HL-60/S4 treated with retinoic acid at 250 ng/mL for 4 days and 3 days (cell line): ENCODE measurements around the gene CLNS1A.
"Not testable (repeated sequence)": the region's sequence is repeated elsewhere in the genome, so short reads cannot be mapped to it uniquely, and the experiment has no call there.

Experiments used
- in situ Hi-C: fragments of 300-500 bp; cut with MboI; formaldehyde crosslinking; loops from 2 replicates; pipeline ENCODE4 v1.7.0; 2022; ENCODE audit warnings: low sequenced_read_pairs

Gene CLNS1A

GRCh38 chr11:77619576-77620198 lies 17.9 kb downstream of the CLNS1A start:
- in situ Hi-C loops, result no loop called here

GRCh38 chr11:77617892-77618291 lies 19.7 kb downstream of the CLNS1A start:
- in situ Hi-C loops, result no loop called here

- in situ Hi-C loops, result no loop called here
Observed at GRCh38 chr11:77611921-77612320, 25.7 kb downstream of the CLNS1A start.

DNA sequence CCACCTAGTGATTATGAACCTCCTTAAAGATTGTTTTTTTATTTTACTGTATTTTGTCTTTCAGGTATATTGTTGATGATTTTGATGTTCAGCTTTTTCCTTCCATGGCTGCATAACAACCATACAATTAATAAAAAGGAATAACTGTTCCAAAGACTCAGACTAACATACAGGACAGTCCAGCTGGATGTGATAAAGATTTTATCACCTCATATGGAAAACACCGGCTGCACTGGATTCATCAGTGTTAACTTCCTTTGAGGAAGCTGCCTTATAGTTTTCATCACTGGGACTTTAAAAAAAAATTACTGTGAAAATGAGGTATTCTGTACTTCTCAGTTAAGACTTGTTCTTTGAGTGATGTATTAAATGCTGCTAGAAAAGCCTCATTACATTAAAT lies 28.4 kb downstream of the CLNS1A start:
- in situ Hi-C loops, result no loop called here

- in situ Hi-C loops, result no loop called here
Observed at GRCh38 chr11:77604281-77604680, 33.3 kb downstream of the CLNS1A start.

GRCh38 chr11:77602381-77603088 lies 35.1 kb downstream of the CLNS1A start:
- in situ Hi-C loops, result no loop called here

- in situ Hi-C loops, result no loop called here
Observed at GRCh38 chr11:77598195-77598594, 39.4 kb downstream of the CLNS1A start.

DNA sequence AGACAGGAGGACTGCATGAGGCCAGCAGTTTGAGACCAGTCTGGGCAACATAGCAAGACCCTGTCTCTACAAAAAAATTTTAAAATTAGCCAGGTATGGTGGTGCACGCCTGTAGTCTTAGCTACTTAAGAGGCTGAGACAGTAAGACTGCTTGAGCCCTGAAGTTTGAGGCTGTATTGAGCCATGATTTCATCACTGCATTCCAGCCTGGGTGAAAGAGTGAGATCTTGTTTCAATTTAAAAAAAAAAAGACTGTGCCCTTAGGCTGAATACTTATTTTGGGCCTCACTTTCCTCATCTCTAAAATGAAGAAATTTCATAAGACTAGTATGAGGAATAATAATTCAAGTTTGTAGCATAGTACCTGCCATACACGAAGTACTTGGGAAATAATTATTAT lies 41.0 kb downstream of the CLNS1A start:
- in situ Hi-C loops, result no loop called here

- in situ Hi-C loops, result no loop called here
Observed at GRCh38 chr11:77593883-77594282, 43.7 kb downstream of the CLNS1A start.

GRCh38 chr11:77592727-77593126 lies 44.9 kb downstream of the CLNS1A start:
- in situ Hi-C loops, result no loop called here

GRCh38 chr11:77590194-77590782 lies 47.3 kb downstream of the CLNS1A start:
- in situ Hi-C loops, result no loop called here

DNA sequence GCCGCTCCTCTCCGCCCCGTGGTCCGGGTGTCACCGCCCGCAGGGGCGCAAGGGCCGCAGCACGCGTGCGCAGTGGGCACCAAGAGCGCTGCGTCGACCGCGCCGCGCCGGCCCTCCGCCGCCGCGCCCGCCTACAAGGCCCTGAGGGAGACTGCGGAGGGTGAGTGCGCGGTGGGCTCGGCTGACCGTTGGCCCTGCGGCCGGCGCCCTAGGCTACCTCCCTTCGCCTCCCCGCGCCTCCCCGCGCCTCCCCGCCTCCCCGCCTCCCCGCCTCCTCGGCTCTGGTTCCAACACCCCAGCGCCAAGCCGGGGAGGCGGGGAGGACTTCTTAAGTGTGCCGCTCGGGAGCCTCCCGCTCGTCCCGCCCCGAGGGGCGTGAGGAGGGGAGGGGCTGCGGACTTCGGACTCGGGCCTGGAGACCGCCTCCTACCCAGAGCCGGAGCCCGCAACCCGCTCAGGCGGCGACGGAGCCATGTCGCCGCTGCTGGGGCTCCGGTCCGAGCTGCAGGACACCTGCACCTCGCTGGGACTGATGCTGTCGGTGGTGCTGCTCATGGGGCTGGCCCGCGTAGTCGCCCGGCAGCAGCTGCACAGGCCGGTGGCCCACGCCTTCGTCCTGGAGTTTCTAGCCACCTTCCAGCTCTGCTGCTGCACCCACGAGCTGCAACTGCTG lies 47.9 kb downstream of the CLNS1A start, which contains the start of gene AQP11:
Gene AQP11, plus strand, starts transcription at position 433 of the 673 bp plus-strand sequence. Its CDS starts 40 bp downstream, at position 473.
- in situ Hi-C loops, result no loop called here

- in situ Hi-C loops, result no loop called here
Observed at GRCh38 chr11:77589181-77589520, 48.4 kb downstream of the CLNS1A start.

DNA sequence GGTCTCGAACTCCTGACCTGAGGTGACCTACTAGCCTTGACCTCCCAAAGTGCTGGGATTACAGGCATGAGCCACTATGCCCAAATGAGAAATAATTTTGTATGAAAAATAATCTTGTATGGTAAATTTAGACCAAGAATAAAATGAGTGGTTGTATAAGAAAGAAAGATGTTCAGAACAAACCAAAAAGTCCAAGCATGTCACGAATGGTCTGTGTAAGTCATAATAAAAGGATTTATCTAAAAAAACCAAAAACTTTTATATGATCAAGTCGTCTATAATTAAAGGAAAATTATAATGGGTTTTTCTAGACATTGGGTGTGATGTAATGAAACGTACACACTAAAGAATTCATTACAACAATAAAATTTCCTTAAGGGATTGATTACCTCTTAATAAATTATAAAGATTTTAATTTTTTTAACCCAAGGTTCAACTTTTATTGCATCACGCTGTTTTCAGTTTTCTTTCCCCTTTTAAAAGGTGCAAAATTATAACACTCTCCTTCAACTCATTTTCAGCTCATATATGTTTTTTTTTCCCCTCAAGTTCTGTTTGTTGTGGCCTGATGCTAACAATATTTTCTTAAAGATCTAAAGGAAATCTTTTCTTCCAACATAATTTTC lies 56.8 kb downstream of the CLNS1A start:
- in situ Hi-C loops, result no loop called here

GRCh38 chr11:77575428-77575827 lies 62.2 kb downstream of the CLNS1A start:
- in situ Hi-C loops, result not testable (repeated sequence)

DNA sequence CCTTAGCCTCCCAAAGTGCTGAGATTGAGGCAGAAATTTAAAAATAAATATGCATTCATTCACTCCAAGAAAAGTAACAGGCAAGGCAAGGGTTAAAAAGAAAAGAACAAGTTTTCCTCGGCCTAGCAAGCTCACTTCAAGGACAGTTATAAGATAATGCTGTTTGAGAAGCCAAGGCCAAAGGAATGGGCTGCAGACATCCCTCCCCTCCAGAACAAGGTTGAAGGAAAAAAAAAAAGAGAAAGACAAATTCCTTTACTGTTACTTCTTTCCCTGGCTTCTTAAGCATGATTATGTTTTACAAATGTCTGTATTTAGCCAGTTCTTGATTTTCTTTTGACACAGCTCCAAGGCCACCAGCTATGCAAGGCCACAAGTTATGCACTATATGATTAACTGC lies 66.7 kb downstream of the CLNS1A start:
- in situ Hi-C loops, result not testable (repeated sequence)

DNA sequence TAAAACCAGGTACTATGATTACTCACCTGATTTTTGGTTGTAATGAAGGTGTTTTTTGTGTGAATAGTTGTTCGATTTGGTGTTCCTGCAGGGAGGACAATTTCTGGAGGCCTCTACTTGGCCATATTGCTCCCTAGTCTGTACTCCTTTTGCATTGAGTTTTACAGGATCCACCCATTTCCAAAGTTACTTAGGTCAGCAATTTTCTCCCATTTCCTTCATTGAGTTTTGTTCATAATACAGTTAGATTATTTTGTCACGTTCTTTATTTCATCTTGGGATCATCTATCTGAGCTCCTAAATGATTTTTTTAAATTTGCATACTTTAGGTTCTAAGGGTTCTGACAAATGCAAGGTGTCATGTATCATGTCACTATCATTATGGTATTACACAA lies 67.9 kb downstream of the CLNS1A start:
- in situ Hi-C loops, result no loop called here

GRCh38 chr11:77568916-77569675 lies 68.5 kb downstream of the CLNS1A start:
- in situ Hi-C loops, result no loop called here

DNA sequence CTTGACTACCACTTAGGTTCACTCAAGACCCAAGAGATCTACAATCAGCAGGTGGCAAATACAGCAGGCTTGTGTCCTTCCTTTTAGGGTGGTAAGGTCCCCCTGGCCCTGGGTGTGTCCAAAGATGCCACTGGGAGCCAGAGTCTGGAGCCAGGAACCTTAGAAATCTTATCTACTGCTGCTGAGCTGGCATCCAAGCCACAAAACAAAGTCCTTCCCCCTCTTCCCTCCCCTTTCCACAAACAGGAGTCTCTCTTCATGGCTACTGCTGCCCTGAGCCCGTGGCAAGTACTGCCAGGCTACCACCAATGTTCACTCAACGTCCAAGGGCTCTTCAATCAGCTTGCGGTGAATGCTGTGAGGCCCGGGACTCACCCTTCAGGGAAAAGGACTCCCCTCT lies 69.3 kb downstream of the CLNS1A start:
- in situ Hi-C loops, result no loop called here
